ENCODE data around the gene TNFAIP8. TPM values are rescaled to one million over a fixed set of nuclear protein-coding genes. Genes with fewer than 3 reads are reported as not detected.

Gene TNFAIP8
- total RNA-seq, 1 experiment from 2014 or later = 7.3 TPM

GRCh38 chr5:119346394-119346793, 9.4 kb upstream of the TNFAIP8 start:
- Histone ChIP-seq H4K8ac (replicated peaks; ENCODE audit: insufficient read length, low read depth, low read length) (no peak overlapping the region), H3K14ac (ENCODE audit: insufficient read depth, low read length) (no peak overlapping the region), H4K5ac (ENCODE audit: insufficient read length, low read depth, low read length) (no peak overlapping the region), H2AFZ (ENCODE audit: low read length) (no peak overlapping the region), H4K20me1 (ENCODE audit: control insufficient read depth, insufficient read depth, insufficient read length) (no peaks in the 10 kb centered on the region), H3K4ac (ENCODE audit: low read depth, low read length) (no peak overlapping the region), H2BK15ac (ENCODE audit: low read depth, low read length) (no peak overlapping the region), H2BK12ac (ENCODE audit: insufficient read length, low read depth, low read length) (no peak overlapping the region), H3K23me2 (ENCODE audit: insufficient read length, low read depth, low read length, poor library complexity, severe bottlenecking) (no peaks in the 10 kb centered on the region), H3K18ac (ENCODE audit: insufficient read length, low read depth, low read length) (no peak overlapping the region), H3T11ph (ENCODE audit: low read length) (no peak overlapping the region), H3K23ac (ENCODE audit: insufficient read length, low read depth, low read length) (no peak overlapping the region), H2AK5ac (ENCODE audit: insufficient read length, low read length) (no peak overlapping the region), H3K27me3 (ENCODE audit: insufficient read depth, low read length) (no peaks in the 10 kb centered on the region), H3K27ac (ENCODE audit: insufficient read length, low read depth, low read length) (no peak overlapping the region), H3K79me1 (ENCODE audit: insufficient read depth, low read depth, low read length, poor library complexity, severe bottlenecking) (peaks cover 2% of the 10 kb centered on the region), H3K79me2 (ENCODE audit: insufficient read depth, low read length) (no peaks in the 10 kb centered on the region), H2BK5ac (ENCODE audit: insufficient read length, low read length) (no peak overlapping the region), H2BK120ac (ENCODE audit: low read depth, low read length, poor library complexity, severe bottlenecking) (no peak overlapping the region), H3K9ac (ENCODE audit: extremely low read depth, insufficient read length, low read length) (no peak overlapping the region), H4K91ac (ENCODE audit: insufficient read length, low read depth, low read length) (no peak overlapping the region), H3K4me1 (ENCODE audit: insufficient read depth, low read length) (peaks cover 10% of the 10 kb centered on the region), H3K4me2 (ENCODE audit: insufficient read depth, insufficient read length, low read length) (no peak overlapping the region), H3K56ac (ENCODE audit: insufficient read length, low read depth, low read length) (no peak overlapping the region), H2BK20ac (ENCODE audit: low read depth, low read length, poor library complexity, severe bottlenecking) (no peak overlapping the region), H3K9me3 (ENCODE audit: control insufficient read depth, low read depth, low read length) (no peaks in the 10 kb centered on the region)
- H3K4me1 Mint-ChIP-seq = peaks cover 47 to 49% of the 10 kb centered on the region in 2 experiments
- H3K27me3 Mint-ChIP-seq (ENCODE audit: low read depth) = no peaks in the 10 kb centered on the region
- no peaks in the 10 kb centered on the region for H3K36me3 Mint-ChIP-seq (ENCODE audit: insufficient read depth in 1 of 3, low read depth in 3 of 3)
- WGBS (ENCODE audit: extremely low coverage, insufficient read length, low lambda C conversion rate) = no CpG with 5 or more reads among the region's 2 CpGs
- TF ChIP-seq, protein P1, sequence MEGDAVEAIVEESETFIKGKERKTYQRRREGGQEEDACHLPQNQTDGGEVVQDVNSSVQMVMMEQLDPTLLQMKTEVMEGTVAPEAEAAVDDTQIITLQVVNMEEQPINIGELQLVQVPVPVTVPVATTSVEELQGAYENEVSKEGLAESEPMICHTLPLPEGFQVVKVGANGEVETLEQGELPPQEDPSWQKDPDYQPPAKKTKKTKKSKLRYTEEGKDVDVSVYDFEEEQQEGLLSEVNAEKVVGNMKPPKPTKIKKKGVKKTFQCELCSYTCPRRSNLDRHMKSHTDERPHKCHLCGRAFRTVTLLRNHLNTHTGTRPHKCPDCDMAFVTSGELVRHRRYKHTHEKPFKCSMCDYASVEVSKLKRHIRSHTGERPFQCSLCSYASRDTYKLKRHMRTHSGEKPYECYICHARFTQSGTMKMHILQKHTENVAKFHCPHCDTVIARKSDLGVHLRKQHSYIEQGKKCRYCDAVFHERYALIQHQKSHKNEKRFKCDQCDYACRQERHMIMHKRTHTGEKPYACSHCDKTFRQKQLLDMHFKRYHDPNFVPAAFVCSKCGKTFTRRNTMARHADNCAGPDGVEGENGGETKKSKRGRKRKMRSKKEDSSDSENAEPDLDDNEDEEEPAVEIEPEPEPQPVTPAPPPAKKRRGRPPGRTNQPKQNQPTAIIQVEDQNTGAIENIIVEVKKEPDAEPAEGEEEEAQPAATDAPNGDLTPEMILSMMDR (conservative IDR thresholded peaks at IDR 0.05) = no peak
- H3K4me3 Mint-ChIP-seq = no peak overlapping the region
- no peak overlapping the region for H3K27ac Mint-ChIP-seq
- H3K9me3 Mint-ChIP-seq = no peaks in the 10 kb centered on the region
- no peak for DNase-seq

Measured in H9 (cell line).